ENCODE results near the gene SIGLEC14.

SIGLEC14 gene

GRCh38 chr19:51668216-51668615 lies 21.6 kb upstream of the SIGLEC14 start:
- TF ChIP-seq, protein P1, sequence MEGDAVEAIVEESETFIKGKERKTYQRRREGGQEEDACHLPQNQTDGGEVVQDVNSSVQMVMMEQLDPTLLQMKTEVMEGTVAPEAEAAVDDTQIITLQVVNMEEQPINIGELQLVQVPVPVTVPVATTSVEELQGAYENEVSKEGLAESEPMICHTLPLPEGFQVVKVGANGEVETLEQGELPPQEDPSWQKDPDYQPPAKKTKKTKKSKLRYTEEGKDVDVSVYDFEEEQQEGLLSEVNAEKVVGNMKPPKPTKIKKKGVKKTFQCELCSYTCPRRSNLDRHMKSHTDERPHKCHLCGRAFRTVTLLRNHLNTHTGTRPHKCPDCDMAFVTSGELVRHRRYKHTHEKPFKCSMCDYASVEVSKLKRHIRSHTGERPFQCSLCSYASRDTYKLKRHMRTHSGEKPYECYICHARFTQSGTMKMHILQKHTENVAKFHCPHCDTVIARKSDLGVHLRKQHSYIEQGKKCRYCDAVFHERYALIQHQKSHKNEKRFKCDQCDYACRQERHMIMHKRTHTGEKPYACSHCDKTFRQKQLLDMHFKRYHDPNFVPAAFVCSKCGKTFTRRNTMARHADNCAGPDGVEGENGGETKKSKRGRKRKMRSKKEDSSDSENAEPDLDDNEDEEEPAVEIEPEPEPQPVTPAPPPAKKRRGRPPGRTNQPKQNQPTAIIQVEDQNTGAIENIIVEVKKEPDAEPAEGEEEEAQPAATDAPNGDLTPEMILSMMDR (IDR thresholded peaks at IDR 0.05; ENCODE audit: control insufficient read depth, extremely low read depth, insufficient read depth) = no peak
- DNase-seq (ENCODE audit: low read depth) = no peak
- no peak overlapping the region for H3K4me3 ChIP-seq (ENCODE audit: low read depth, low read length)

DNA sequence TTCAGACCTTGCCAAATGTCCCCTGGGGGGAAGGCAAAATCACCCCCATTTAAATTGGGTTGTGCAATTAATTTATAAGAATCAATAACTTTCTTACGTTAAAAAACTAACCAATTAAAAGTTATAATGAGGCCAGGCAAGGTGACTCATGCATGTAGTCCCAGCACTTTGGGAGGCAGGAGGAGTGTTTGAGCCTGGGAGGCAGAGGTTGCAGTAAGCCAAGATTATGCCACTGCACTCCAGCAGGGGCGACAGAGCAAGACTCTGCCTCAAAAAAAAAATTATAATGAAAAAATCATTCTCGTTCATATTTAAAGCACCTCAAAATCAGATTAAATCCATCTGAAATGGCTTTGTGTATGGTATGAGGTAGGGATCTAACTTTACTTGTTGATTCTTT lies 18.4 kb upstream of the SIGLEC14 start:
- TF ChIP-seq, protein P1 (IDR thresholded peaks at IDR 0.05; ENCODE audit: control insufficient read depth, extremely low read depth, insufficient read depth) = no peak
- no peak for DNase-seq (ENCODE audit: low read depth)
- no peak overlapping the region for H3K4me3 ChIP-seq (ENCODE audit: low read depth, low read length)

- H3K4me3 ChIP-seq (ENCODE audit: low read depth, low read length) = no peak overlapping the region
- TF ChIP-seq, protein P1 (IDR thresholded peaks at IDR 0.05; ENCODE audit: control insufficient read depth, extremely low read depth, insufficient read depth) = no peak
- no peak for DNase-seq (ENCODE audit: low read depth)
Observed at GRCh38 chr19:51664131-51664530, 17.5 kb upstream of the SIGLEC14 start.

- H3K4me3 ChIP-seq (ENCODE audit: low read depth, low read length) = no peak overlapping the region
- TF ChIP-seq, protein P1 (IDR thresholded peaks at IDR 0.05; ENCODE audit: control insufficient read depth, extremely low read depth, insufficient read depth) = no peak
- DNase-seq (ENCODE audit: low read depth) = no peak
Observed at GRCh38 chr19:51663650-51664049, 17.0 kb upstream of the SIGLEC14 start.

DNA sequence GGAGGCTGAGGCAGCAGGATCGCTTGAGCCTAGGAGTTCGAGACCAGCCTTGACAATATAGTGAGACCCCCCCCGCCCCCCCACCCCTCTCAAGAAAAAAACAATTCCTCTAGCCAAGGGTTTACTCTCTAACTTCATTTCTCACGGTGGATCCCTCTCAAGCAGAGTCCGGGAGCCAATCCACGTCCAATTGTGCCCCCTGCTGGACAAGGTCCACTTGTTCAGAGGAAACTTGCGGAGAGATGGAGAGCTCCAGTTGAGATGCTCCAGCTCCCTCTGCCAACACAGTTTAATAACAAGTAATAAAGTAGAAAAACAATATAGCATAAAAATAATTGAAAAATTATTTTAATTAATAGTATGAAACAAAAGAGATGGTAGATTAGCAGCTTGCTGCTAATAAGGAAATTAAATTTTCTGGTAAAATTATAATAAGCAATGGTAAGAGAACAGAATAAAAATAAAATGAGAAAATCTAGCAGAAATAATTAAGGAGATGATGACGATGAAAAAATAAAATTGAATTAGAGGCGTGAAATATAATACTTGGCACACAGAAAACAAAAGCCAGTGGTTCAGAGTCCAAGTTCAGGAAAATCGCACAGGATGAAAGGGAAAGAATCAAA lies 14.5 kb upstream of the SIGLEC14 start:
- peak; percentile 46 for DNase-seq (ENCODE audit: low read depth)
- TF ChIP-seq, protein P1 (IDR thresholded peaks at IDR 0.05; ENCODE audit: control insufficient read depth, extremely low read depth, insufficient read depth) = peak; percentile 86
- H3K4me3 ChIP-seq (ENCODE audit: low read depth, low read length) = no peak overlapping the region

GRCh38 chr19:51654783-51655182 lies 8.2 kb upstream of the SIGLEC14 start:
- no peak overlapping the region for H3K4me3 ChIP-seq (ENCODE audit: low read depth, low read length)

More at GRCh38 chr19:51654783-51655182, 8.2 kb upstream of the SIGLEC14 start:
- TF ChIP-seq, protein P1 (IDR thresholded peaks at IDR 0.05; ENCODE audit: control insufficient read depth, extremely low read depth, insufficient read depth) = peak; percentile 21; the same call in 1 of the 2 replicates
- DNase-seq (ENCODE audit: low read depth) = no peak

Measured in LNCaP clone FGC (cell line).